Hepatic stellate cell (primary cell): Measurements from ENCODE around the gene RPS26.

Experiments used
- DNase-seq: peaks from one replicate; pipeline ENCODE4 v3.0.0; 2011; ENCODE audit warnings: low spot score

The RPS26 gene

GRCh38 chr12:56078931-56079722 lies 37.4 kb downstream of the RPS26 start:
- peak; percentile 89 for DNase-seq

DNA sequence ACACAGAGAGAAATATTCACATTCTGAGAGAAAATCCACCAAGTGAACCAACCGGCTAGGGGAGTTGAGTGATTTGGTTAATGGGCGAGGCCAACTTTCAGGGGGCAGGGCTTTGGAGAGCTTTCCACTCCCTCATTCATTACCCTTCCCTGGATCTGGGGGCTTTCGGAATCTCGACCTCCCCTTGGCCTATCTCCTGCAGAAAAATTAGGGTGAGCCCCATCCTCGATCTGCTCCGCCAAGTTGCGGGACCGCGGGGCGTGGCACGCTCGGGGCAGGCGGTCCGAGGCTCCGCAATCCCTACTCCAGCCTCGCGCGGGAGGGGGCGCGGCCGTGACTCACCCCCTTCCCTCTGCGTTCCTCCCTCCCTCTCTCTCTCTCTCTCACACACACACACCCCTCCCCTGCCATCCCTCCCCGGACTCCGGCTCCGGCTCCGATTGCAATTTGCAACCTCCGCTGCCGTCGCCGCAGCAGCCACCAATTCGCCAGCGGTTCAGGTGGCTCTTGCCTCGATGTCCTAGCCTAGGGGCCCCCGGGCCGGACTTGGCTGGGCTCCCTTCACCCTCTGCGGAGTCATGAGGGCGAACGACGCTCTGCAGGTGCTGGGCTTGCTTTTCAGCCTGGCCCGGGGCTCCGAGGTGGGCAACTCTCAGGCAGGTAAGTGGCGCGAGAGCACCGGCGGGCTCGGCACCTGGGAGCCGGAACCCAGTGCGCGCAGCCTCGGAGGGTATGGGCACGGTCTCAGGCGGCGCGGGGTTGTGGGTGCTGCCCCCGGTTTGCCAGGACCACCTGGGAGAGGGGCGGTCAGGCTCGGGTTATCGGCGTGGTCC lies 38.2 kb downstream of the RPS26 start, which contains the start of gene ERBB3:
Gene ERBB3 (plus strand): TSS at position 443 of the 833 bp plus-strand sequence. CDS start 136 bp downstream, at position 579.
- DNase-seq: peak; percentile 94

DNA sequence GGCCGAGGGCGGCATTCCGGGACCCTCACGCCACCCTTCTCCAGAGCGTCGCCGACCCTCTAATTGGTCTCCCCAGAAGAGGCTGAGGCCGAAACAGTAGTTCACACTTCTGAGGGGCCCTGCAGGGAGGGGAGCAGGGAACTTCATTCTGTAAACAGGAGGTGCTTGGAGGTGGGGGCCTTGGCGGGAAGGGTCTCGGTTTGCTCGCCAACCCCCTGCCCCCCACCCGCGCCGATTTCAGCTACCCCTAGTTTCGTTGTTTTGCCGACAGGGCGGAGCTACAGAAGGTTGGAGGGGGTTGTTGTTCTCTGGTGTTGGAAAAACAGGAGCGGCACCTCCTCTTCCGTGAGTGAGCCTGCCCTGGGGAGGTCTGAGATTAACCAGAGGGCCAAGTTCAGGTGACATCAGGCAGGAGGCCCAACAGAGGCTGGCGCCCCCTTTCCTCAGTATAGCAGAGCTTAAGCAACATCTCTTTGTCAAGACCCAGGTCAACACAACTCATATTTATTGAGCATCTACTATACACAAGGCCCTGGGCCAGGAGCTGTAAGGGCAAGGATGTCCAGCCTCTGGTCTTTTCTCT lies 38.9 kb downstream of the RPS26 start:
- no peak for DNase-seq

DNA sequence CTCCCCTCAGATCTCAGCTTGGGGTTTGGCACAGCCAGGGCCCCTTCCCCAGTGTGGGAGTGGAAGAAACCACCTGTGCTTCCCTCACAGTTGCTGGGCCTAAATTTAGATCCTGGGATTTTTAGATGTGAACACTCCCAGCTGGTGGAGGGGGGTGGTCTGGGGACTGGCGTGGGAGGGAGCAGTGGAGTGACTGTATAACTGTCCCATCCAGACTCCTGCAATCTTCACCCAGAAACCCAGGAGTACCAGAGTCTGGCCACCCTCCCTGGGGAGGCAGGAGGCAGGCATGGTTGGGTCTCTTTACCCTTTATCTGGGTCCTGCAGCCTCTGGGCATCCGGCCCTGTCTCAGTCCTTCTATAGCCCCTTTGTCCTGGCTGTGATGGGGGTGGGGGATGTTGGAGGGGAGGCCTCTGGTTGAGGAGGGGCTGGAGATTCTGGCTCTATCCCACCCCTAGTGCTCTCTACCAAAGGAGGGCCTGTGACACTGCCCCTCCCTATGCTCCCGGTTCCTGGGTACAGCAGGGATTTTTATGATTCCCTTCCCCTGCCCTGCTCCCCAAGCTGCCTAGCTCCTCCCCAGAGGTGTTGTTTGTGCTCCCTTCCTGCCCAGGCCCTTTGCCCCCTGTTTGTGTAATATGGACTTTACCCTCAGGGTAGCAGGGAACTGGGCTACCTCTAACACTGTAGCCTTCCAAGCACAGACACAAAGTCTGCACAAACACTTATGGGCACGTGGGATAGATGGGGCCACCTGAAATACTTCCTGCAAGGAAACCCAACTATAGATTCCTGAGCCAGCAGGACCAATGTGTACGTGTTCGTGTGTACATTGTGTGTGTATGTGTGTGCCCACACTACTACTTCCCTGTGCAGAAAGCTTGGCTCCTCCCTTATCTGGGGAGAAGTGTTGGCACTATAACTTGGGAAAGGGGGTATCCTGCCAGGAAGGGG lies 40.0 kb downstream of the RPS26 start:
- DNase-seq: peak; percentile 34

DNA sequence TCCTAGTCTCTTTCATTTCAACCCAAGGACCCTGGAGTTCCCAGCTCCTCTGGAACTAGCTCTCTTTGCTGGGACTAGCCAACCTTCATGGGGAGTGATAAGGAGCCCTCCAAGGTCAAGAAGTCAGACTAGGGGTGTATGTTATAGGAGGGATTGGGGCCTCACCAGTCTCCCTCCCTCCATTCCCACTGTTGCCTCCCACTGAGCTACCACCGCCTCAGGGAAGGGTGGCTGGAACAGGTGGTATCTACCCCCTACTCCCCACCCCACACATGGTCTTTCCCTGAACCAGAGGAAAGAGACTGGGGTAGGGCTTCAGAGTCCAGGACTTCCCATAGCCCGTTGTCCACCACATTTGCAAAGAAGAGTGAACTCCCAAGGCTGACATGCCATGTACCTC lies 40.7 kb downstream of the RPS26 start:
- no peak for DNase-seq

DNA sequence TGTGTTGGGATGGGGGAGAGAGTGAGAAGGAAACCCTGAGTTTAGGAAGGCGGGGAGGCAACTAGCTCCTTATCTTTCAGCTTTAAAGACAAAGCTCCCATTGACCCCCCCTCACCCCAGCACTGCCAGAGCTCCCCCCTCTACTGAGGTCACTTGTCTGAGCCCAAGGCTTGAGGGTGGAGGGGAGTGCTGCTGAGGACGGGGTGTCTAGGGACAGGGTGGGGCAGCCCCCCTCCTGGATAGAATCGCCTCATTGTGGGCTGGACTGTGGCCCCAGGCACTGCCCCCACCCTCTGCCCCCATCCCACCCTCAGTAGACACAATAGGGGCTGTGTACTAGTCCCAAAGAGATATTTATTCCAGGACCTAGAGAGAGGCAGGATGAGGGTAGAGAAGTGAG lies 41.2 kb downstream of the RPS26 start:
- no peak for DNase-seq

GRCh38 chr12:56084958-56085543 lies 43.3 kb downstream of the RPS26 start:
- DNase-seq: peak; percentile 26

- DNase-seq: no peak
Measured at GRCh38 chr12:56086096-56086495, 44.4 kb downstream of the RPS26 start.

- DNase-seq: no peak
Measured at GRCh38 chr12:56086608-56087007, 44.9 kb downstream of the RPS26 start.

GRCh38 chr12:56087220-56087619 lies 45.5 kb downstream of the RPS26 start:
- DNase-seq: no peak
